Ovary (tissue), 9 donors: Measurements from ENCODE around the gene IER5. TPM values are rescaled to one million over a fixed set of nuclear protein-coding genes. Genes with fewer than 3 reads are reported as not detected.

Experiments
- DNase-seq, 5 donors: peaks; one replicate each; pipeline ENCODE4 v3.0.0-alpha.2; 2019 to 2020
- H3K27ac ChIP-seq, 2 donors: fragments of 200-600 bp; one replicate each; pipeline versions ENCODE4 v1.5.1 to v1.8.0; 2019 to 2022
- H3K27me3 ChIP-seq: fragments of 200-600 bp; one replicate; pipeline ENCODE4 v1.8.0; 2022
- H3K36me3 ChIP-seq: fragments of 200-600 bp; sonication (generic); one replicate; pipeline ENCODE4 v1.5.1; 2019
- H3K4me1 ChIP-seq: one replicate; pipeline ENCODE4 v1.8.1; 2013; ENCODE audit warnings: mild to moderate bottlenecking, moderate library complexity; ENCODE audit not compliant: insufficient read depth
- H3K4me3 ChIP-seq: fragments of 200-600 bp; sonication (generic); one replicate; pipeline ENCODE4 v1.5.1; 2017
- H3K9me3 ChIP-seq, 2 donors: fragments of 200-600 bp in 1 of 2; sonication (generic) in 1 of 2; one replicate each; pipeline versions ENCODE4 v1.5.1 to v1.8.1; 2013 to 2019; ENCODE audit warnings: mild to moderate bottlenecking in 1 of 2, moderate library complexity in 1 of 2
- CTCF ChIP-seq, 3 donors: fragments of 450-650 bp in 2 of 3; fragments of 200-600 bp in 1 of 3; IDR thresholded peaks; one replicate each; pipeline versions ENCODE4 v1.5.1 to v1.8.0; 2016 to 2022; ENCODE audit warnings: antibody characterized with exemption in 3 of 3, mild to moderate bottlenecking in 1 of 3
- EP300 ChIP-seq: sonication (generic); formaldehyde crosslinking; IDR thresholded peaks from one replicate; pipeline ENCODE4 v1.6.1; 2017; ENCODE audit warnings: antibody characterized with exemption
- POLR2A ChIP-seq: fragments of 450-650 bp; IDR thresholded peaks from one replicate; pipeline ENCODE4 v1.6.1; 2017; ENCODE audit warnings: antibody characterized with exemption, mild to moderate bottlenecking, moderate library complexity
- WGBS, 3 donors: extraction: QIAGEN DNeasy Blood & Tissue Kit in 1 of 3; methylation state at CpG; one replicate each; pipeline versions ENCODE4 v1.1.5 to v1.1.7; 2013 to 2017; 5-methylcytosine and 5-hydroxymethylcytosine counted together
- intact Hi-C, 4 donors: fragments of 100-400 bp; cut with DNase I; formaldehyde crosslinking; loops; one replicate each; pipeline versions ENCODE4 v1.11.0 to v1.15.1; 2022 to 2023
- polyA plus RNA-seq, 2 donors: library from polyadenylated mRNA; stranded (reverse); fragments of 200-250 nt in 1 of 2; fragments of 350-450 nt in 1 of 2; fragmentation: Illumina TruSeq in 1 of 2; extraction: RNeasy Lipid Tissue Mini Kit (QIAGEN cat#74804) in 1 of 2; gene quantifications; one replicate each; pipeline ENCODE4 v1.2.3, GENCODE V29; 2013 to 2014
- total RNA-seq, 7 donors: library from RNA; depleted of rRNA in 2 of 7; stranded (reverse); fragments of >200 nt in 2 of 7; fragmentation: NEBNext Ultra II Directional in 3 of 7; extraction: Animal tissue kit (Norgen Biotek cat#: 25700) in 3 of 7; gene quantifications; one replicate each; pipeline versions ENCODE4 v1.1.0 to v1.2.4, GENCODE V29; 2016 to 2023
- donor health status: DM: no; HTN: no; CAD: no; lungs with moderate emphysema.
- donor health status: DM: no; HTN: no; CAD: no.
- donor health status: Bipolar disorder and iron deficiency.
- donor health status: DM: yes; HTN: yes; CAD: no.
- donor health status: DM: no; HTN: no; CAD: no.
- donor health status: DM: yes; HTN: yes; CAD: no.

IER5 gene
- total and polyA plus RNA-seq, 9 donors, result 2.5 to 43.4 (median 5.7) TPM

GRCh38 chr1:181089676-181090544 lies 1.4 kb downstream of the IER5 start:
- WGBS, 3 donors, result 1% methylated on average over 45 to 48 of the region's 48 CpGs
- intact Hi-C loops, result loop anchor here in 3 of 4 donors (5.0 kb wide), 3 partner anchors 52 to 68 kb away; partner anchors contain the start of genes MR1 (in 1 of the 3) and STX6 (in 1 of the 3)
- peak; percentile 44 to 70 (median 67) for DNase-seq
- TF ChIP-seq CTCF (IDR thresholded peaks at IDR 0.05) (no peak), POLR2A (no peak), EP300 (peak; percentile 45)
- no peaks in the 10 kb centered on the region for H3K27me3 ChIP-seq
- H3K4me3 ChIP-seq, result peak overlapping the region; percentile 74
- peak overlapping the region in 1 of 2 donors; percentile 53 for H3K27ac ChIP-seq
- no peaks in the 10 kb centered on the region for H3K36me3 ChIP-seq
- no peaks in the 10 kb centered on the region for H3K4me1 ChIP-seq
- no peaks in the 10 kb centered on the region for H3K9me3 ChIP-seq

- Histone ChIP-seq H3K27me3 (no peaks in the 10 kb centered on the region), H3K4me1 (no peaks in the 10 kb centered on the region), H3K9me3 (no peaks in the 10 kb centered on the region), H3K4me3 (peak overlapping the region; percentile 74), H3K27ac (no peak overlapping the region), H3K36me3 (no peaks in the 10 kb centered on the region)
- 40 to 47% (median 46%) methylated on average over 9 of the region's 9 CpGs for WGBS, 3 donors
- intact Hi-C loops, result no loop called here
- TF ChIP-seq CTCF (IDR thresholded peaks at IDR 0.05) (no peak), EP300 (no peak), POLR2A (no peak)
- DNase-seq, result no peak
These were observed 2.2 kb downstream of the IER5 start for GRCh38 chr1:181090641-181091126.

- Histone ChIP-seq H3K27me3 (no peaks in the 10 kb centered on the region), H3K4me3 (peak overlapping the region; percentile 74), H3K4me1 (peaks cover 5% of the 10 kb centered on the region), H3K27ac (no peak overlapping the region), H3K9me3 (no peaks in the 10 kb centered on the region), H3K36me3 (no peaks in the 10 kb centered on the region)
- WGBS, 3 donors, result 87 to 91% (median 89%) methylated on average over 8 of the region's 8 CpGs
- DNase-seq, result no peak
- TF ChIP-seq EP300 (no peak), POLR2A (no peak), CTCF (IDR thresholded peaks at IDR 0.05) (no peak)
- intact Hi-C loops, result no loop called here
These were observed 3.0 kb downstream of the IER5 start for GRCh38 chr1:181091309-181092040.

- Histone ChIP-seq H3K27ac (no peak overlapping the region), H3K9me3 (no peaks in the 10 kb centered on the region), H3K27me3 (no peaks in the 10 kb centered on the region), H3K4me3 (no peak overlapping the region), H3K4me1 (peaks cover 9% of the 10 kb centered on the region), H3K36me3 (no peaks in the 10 kb centered on the region)
- 82 to 87% (median 83%) methylated on average over 2 of the region's 2 CpGs for WGBS, 3 donors
- DNase-seq, result no peak
- intact Hi-C loops, result no loop called here
- TF ChIP-seq EP300 (no peak), CTCF (IDR thresholded peaks at IDR 0.05) (no peak), POLR2A (no peak)
These were observed 3.6 kb downstream of the IER5 start for GRCh38 chr1:181092056-181092455.
